Measurements from ENCODE around the gene PRSS21.

PRSS21 gene

GRCh38 chr16:2768403-2769089 is 48.5 kb upstream of the PRSS21 start (continued):
- TF ChIP-seq ZNF518A (tag by site-specific recombination; conservative IDR thresholded peaks at IDR 0.05; ENCODE audit: low read depth) = no peak

GRCh38 chr16:2769100-2769529 is 47.9 kb upstream of the PRSS21 start:
- H3K36me3 ChIP-seq (ENCODE audit: control insufficient read depth in 2 of 2, insufficient read depth in 1 of 2, low read length in 2 of 2) = peaks cover 17 to 98% of the 10 kb centered on the region in 2 experiments
- H3K9me3 ChIP-seq (ENCODE audit: control insufficient read depth, insufficient read depth, low read depth, low read length) = no peaks in the 10 kb centered on the region
- ChIA-PET CTCF (interaction anchor here (1.7 kb wide), 1 partner anchor 15 kb away, joined by 3 read pairs; no protein-coding TSS in a partner anchor), POLR2A (interaction anchor here (0.7 to 1.4 kb wide), 3 partner anchors 9 to 16 kb away, joined by 3 to 5 read pairs (median 3); partner anchors contain the start of gene SRRM2)
- peak; percentile 100 for TF ChIP-seq ZNF513 (tag by site-specific recombination; IDR thresholded peaks at IDR 0.05)
- no peak for TF ChIP-seq ATF2 (tag by site-specific recombination; IDR thresholded peaks at IDR 0.05; ENCODE audit: low read depth)
- no peak for TF ChIP-seq REPIN1 (tag by site-specific recombination; IDR thresholded peaks at IDR 0.05; ENCODE audit: low read depth)
- TF ChIP-seq GLIS2 (tag by site-specific recombination; IDR thresholded peaks at IDR 0.05) = peak; percentile 40
- peak; percentile 89 for TF ChIP-seq ZFHX2 (tag by site-specific recombination; conservative IDR thresholded peaks at IDR 0.05)
- peak; percentile 97 for TF ChIP-seq EGR2 (tag by site-specific recombination; IDR thresholded peaks at IDR 0.05; ENCODE audit: low read depth)
- TF ChIP-seq PRDM10 (tag by site-specific recombination; IDR thresholded peaks at IDR 0.05) = 0 out of 2 replicates have a peak, but pooled peaks have one; percentile 16
- no peak for TF ChIP-seq ZNF596 (tag by site-specific recombination; IDR thresholded peaks at IDR 0.05)
- peak; percentile 84 for TF ChIP-seq ZNF10 (tag by site-specific recombination; IDR thresholded peaks at IDR 0.05)
- TF ChIP-seq ZIC2 (tag by site-specific recombination; IDR thresholded peaks at IDR 0.05) = peak; percentile 69
- 0 out of 2 replicates have a peak, but pooled peaks have one; percentile 4 for TF ChIP-seq ZBTB8A (tag by site-specific recombination; IDR thresholded peaks at IDR 0.05)
- no peak overlapping the region for H3K27ac ChIP-seq (ENCODE audit: extremely low read depth, low read depth, low read length)
- no peak overlapping the region for H3K4me3 ChIP-seq (ENCODE audit: low read depth, low read length)
- H3K4me1 ChIP-seq (ENCODE audit: control insufficient read depth, insufficient read depth, low read length) = no peaks in the 10 kb centered on the region; the same call in 1 of the 2 replicates
